Smooth muscle cell (in vitro differentiated cells): Measurements from ENCODE around the gene ZMAT5. TPM values are rescaled to one million over a fixed set of nuclear protein-coding genes. Genes with fewer than 3 reads are reported as not detected.

Experiments used
- DNase-seq: peaks from one replicate; lab custom pipeline; 2025; ENCODE audit not compliant: unreplicated experiment; lab: John Stamatoyannopoulos, UW
- H2AFZ ChIP-seq: fragments of 200-600 bp; sonication (generic); 2 replicates; pipeline ENCODE4 v1.6.0; 2016; ENCODE audit warnings: antibody characterized with exemption, low read depth, mild to moderate bottlenecking
- H3F3A ChIP-seq: fragments of 200-600 bp; sonication (generic); 2 replicates; pipeline ENCODE4 v1.6.0; 2017; ENCODE audit warnings: antibody characterized with exemption, low read depth
- H3K27ac ChIP-seq: fragments of 200-600 bp; sonication (generic); 2 replicates; pipeline ENCODE4 v1.5.1; 2016; ENCODE audit warnings: low read depth, mild to moderate bottlenecking
- H3K27me3 ChIP-seq: fragments of 200-600 bp; sonication (generic); 2 replicates; pipeline ENCODE4 v1.6.1; 2016; ENCODE audit warnings: low read depth, mild to moderate bottlenecking
- H3K36me3 ChIP-seq: fragments of 200-600 bp; sonication (generic); 2 replicates; pipeline ENCODE4 v1.5.1; 2016; ENCODE audit warnings: low read depth
- H3K4me1 ChIP-seq: fragments of 200-600 bp; sonication (generic); 2 replicates; pipeline ENCODE4 v1.5.1; 2016; ENCODE audit warnings: low read depth
- H3K4me2 ChIP-seq: fragments of 200-600 bp; sonication (generic); 2 replicates; pipeline ENCODE4 v1.6.0; 2016; ENCODE audit warnings: mild to moderate bottlenecking
- H3K4me3 ChIP-seq: fragments of 200-600 bp; sonication (generic); 2 replicates; pipeline ENCODE4 v1.5.1; 2016; ENCODE audit warnings: mild to moderate bottlenecking
- H3K79me2 ChIP-seq: fragments of 200-600 bp; sonication (generic); 2 replicates; pipeline ENCODE4 v1.6.0; 2016; ENCODE audit warnings: low read depth, mild to moderate bottlenecking
- H3K9ac ChIP-seq: fragments of 200-600 bp; sonication (generic); 2 replicates; pipeline ENCODE4 v1.6.0; 2016; ENCODE audit warnings: low read depth
- H3K9me3 ChIP-seq: fragments of 200-600 bp; sonication (generic); replicated peaks from 2 replicates; pipeline ENCODE4 v1.5.1; 2016; ENCODE audit warnings: low read depth
- H4K20me1 ChIP-seq: fragments of 200-600 bp; sonication (generic); 2 replicates; pipeline ENCODE4 v1.6.0; 2016; ENCODE audit warnings: low read depth
- CTCF ChIP-seq: fragments of 200-600 bp; sonication (generic); IDR thresholded peaks from 2 replicates; pipeline ENCODE4 v1.5.1; 2017; ENCODE audit warnings: borderline replicate concordance, mild to moderate bottlenecking, antibody characterized with exemption; ENCODE audit not compliant: insufficient read depth, poor library complexity, severe bottlenecking
- WGBS: methylation state at CpG from one replicate; pipeline ENCODE4 v1.1.7; 2016; ENCODE audit warnings: low lambda C conversion rate; 5-methylcytosine and 5-hydroxymethylcytosine counted together
- polyA plus RNA-seq: library from polyadenylated mRNA; unstranded; fragments of >200 nt; fragmentation: Nextera tagmentation; extraction: Ambion mirVana; gene quantifications from 2 replicates; pipeline ENCODE4 v1.2.1, GENCODE V29; 2016
- total RNA-seq: library from RNA; depleted of rRNA; stranded (reverse); fragments of >200 nt; gene quantifications from 2 replicates; pipeline ENCODE4 v1.2.3, GENCODE V29; 2014

The ZMAT5 gene
- total and polyA plus RNA-seq, 2 experiments from 2014 or later, result 26.0 to 57.8 TPM

- Histone ChIP-seq H2AFZ (no peak overlapping the region), H3K27ac (no peak overlapping the region), H3K4me2 (no peak overlapping the region), H3K9me3 (no peaks in the 10 kb centered on the region), H3K4me1 (no peaks in the 10 kb centered on the region), H3K27me3 (no peaks in the 10 kb centered on the region), H4K20me1 (peaks cover 16% of the 10 kb centered on the region), H3K9ac (no peak overlapping the region), H3K4me3 (no peak overlapping the region), H3K36me3 (no peaks in the 10 kb centered on the region), H3K79me2 (no peaks in the 10 kb centered on the region), H3F3A (no peaks in the 10 kb centered on the region)
- no peak for TF ChIP-seq CTCF
- 88% methylated on average over 5 of the region's 5 CpGs for WGBS
- no peak for DNase-seq
Measured at GRCh38 chr22:29758959-29759358, 7.8 kb downstream of the ZMAT5 start.

- peaks cover 16% of the 10 kb centered on the region for H4K20me1 ChIP-seq
- no peaks in the 10 kb centered on the region for H3K36me3 ChIP-seq
- no peak overlapping the region for H3K9ac ChIP-seq
- H3K9me3 ChIP-seq, result no peaks in the 10 kb centered on the region
- no peaks in the 10 kb centered on the region for H3F3A ChIP-seq
- no peak for TF ChIP-seq CTCF
- DNase-seq, result no peak
- no peak overlapping the region for H2AFZ ChIP-seq
- no peak overlapping the region for H3K4me3 ChIP-seq
- H3K27ac ChIP-seq, result no peak overlapping the region
- H3K4me1 ChIP-seq, result no peaks in the 10 kb centered on the region
- H3K4me2 ChIP-seq, result no peak overlapping the region
- no peaks in the 10 kb centered on the region for H3K79me2 ChIP-seq
- H3K27me3 ChIP-seq, result no peaks in the 10 kb centered on the region
- 79% methylated on average over 7 of the region's 7 CpGs for WGBS
Measured at GRCh38 chr22:29758068-29758622, 8.7 kb downstream of the ZMAT5 start.

- Histone ChIP-seq H3K4me1 (no peaks in the 10 kb centered on the region), H3K36me3 (no peaks in the 10 kb centered on the region), H3F3A (no peaks in the 10 kb centered on the region), H3K9ac (no peak overlapping the region), H3K79me2 (no peaks in the 10 kb centered on the region), H3K9me3 (no peaks in the 10 kb centered on the region), H3K27ac (no peak overlapping the region), H4K20me1 (peaks cover 16% of the 10 kb centered on the region), H3K4me2 (no peak overlapping the region), H3K27me3 (no peaks in the 10 kb centered on the region), H2AFZ (no peak overlapping the region), H3K4me3 (no peak overlapping the region)
- no peak for TF ChIP-seq CTCF
- DNase-seq, result no peak
- 96% methylated on average over 3 of the region's 3 CpGs for WGBS
Measured at GRCh38 chr22:29757096-29757495, 9.7 kb downstream of the ZMAT5 start.

DNA sequence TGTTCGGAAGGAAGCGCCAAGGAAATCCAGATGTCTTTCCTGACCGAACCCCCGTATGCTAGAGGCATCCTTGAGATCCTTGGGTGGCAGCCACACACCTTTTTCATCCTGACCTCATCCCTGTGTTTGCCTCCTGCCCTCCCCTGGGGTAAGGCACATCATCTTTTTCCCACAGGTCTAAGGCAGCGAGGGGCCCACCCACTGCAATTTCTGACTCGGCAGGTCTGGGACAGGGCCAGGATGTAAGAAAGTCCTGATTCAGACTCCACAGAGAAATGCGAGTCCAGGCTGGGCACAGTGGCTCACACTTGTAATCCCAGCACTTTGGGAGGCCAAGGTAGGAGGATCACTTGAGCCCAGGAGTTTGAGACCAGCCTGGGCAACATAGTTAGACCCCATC is 10.5 kb downstream of the ZMAT5 start:
- Histone ChIP-seq H3K9ac (no peak overlapping the region), H3K36me3 (no peaks in the 10 kb centered on the region), H3K4me3 (no peak overlapping the region), H3K27ac (no peak overlapping the region), H3K4me2 (no peak overlapping the region), H4K20me1 (peaks cover 19% of the 10 kb centered on the region), H3K79me2 (no peaks in the 10 kb centered on the region), H3K27me3 (no peaks in the 10 kb centered on the region), H2AFZ (no peak overlapping the region), H3F3A (no peaks in the 10 kb centered on the region), H3K4me1 (no peaks in the 10 kb centered on the region), H3K9me3 (no peaks in the 10 kb centered on the region)
- 90% methylated on average over 7 of the region's 7 CpGs for WGBS
- TF ChIP-seq CTCF, result no peak
- DNase-seq, result no peak
